H9 (cell line): ENCODE results near the gene ZBTB22. TPM values are rescaled to one million over a fixed set of nuclear protein-coding genes. Genes with fewer than 3 reads are reported as not detected.

Experiments used
- DNase-seq: peaks from one replicate; pipeline ENCODE4 v3.0.0-alpha.2; 2017
- H2AFZ ChIP-seq: one replicate; pipeline ENCODE4 v1.6.1; 2013; ENCODE audit warnings: mild to moderate bottlenecking, low read length, control low read depth, moderate library complexity
- H2AK5ac ChIP-seq: 2 replicates; pipeline ENCODE4 v1.6.1; 2013; ENCODE audit warnings: low read length, control low read depth, mixed read lengths; ENCODE audit not compliant: insufficient read length
- H2BK120ac ChIP-seq: one replicate; pipeline ENCODE4 v1.6.1; 2013; ENCODE audit warnings: low read depth, mild to moderate bottlenecking, low read length, control low read depth, inconsistent platforms; ENCODE audit not compliant: poor library complexity, severe bottlenecking
- H2BK12ac ChIP-seq: 2 replicates; pipeline ENCODE4 v1.6.1; 2013; ENCODE audit warnings: low read length, control low read depth, mixed read lengths, low read depth; ENCODE audit not compliant: insufficient read length
- H2BK15ac ChIP-seq: 2 replicates; pipeline ENCODE4 v1.6.1; 2013; ENCODE audit warnings: low read depth, low read length, control low read depth
- H2BK20ac ChIP-seq: one replicate; pipeline ENCODE4 v1.6.1; 2013; ENCODE audit warnings: low read depth, mild to moderate bottlenecking, low read length, control low read depth, inconsistent platforms; ENCODE audit not compliant: poor library complexity, severe bottlenecking
- H2BK5ac ChIP-seq: 2 replicates; pipeline ENCODE4 v1.6.1; 2013; ENCODE audit warnings: low read length, control low read depth, mixed read lengths; ENCODE audit not compliant: insufficient read length
- H3K14ac ChIP-seq: 2 replicates; pipeline ENCODE4 v1.6.1; 2013; ENCODE audit warnings: low read length, control low read depth; ENCODE audit not compliant: insufficient read depth
- H3K18ac ChIP-seq: 2 replicates; pipeline ENCODE4 v1.6.1; 2013; ENCODE audit warnings: low read depth, mild to moderate bottlenecking, mixed read lengths, low read length, control low read depth; ENCODE audit not compliant: insufficient read length
- H3K23ac ChIP-seq: 2 replicates; pipeline ENCODE4 v1.6.1; 2013; ENCODE audit warnings: low read length, control low read depth, mixed read lengths, low read depth; ENCODE audit not compliant: insufficient read length
- H3K23me2 ChIP-seq: 2 replicates; pipeline ENCODE4 v1.6.1; 2013; ENCODE audit warnings: low read depth, mild to moderate bottlenecking, mixed read lengths, low read length, control low read depth; ENCODE audit not compliant: insufficient read length, poor library complexity, severe bottlenecking
- H3K27ac ChIP-seq: 2 replicates; pipeline ENCODE4 v1.5.1; 2013; ENCODE audit warnings: low read length, control low read depth, mixed read lengths, low read depth; ENCODE audit not compliant: insufficient read length
- H3K27me3 ChIP-seq: 2 replicates; pipeline ENCODE4 v1.6.1; 2013; ENCODE audit warnings: low read length, control low read depth, inconsistent platforms; ENCODE audit not compliant: insufficient read depth
- H3K4ac ChIP-seq: 2 replicates; pipeline ENCODE4 v1.6.1; 2013; ENCODE audit warnings: low read depth, mild to moderate bottlenecking, control low read depth, inconsistent platforms, low read length, moderate library complexity
- H3K4me1 ChIP-seq: 2 replicates; pipeline ENCODE4 v1.6.1; 2013; ENCODE audit warnings: low read length, control low read depth, inconsistent platforms; ENCODE audit not compliant: insufficient read depth
- H3K4me2 ChIP-seq: 2 replicates; pipeline ENCODE4 v1.6.1; 2013; ENCODE audit warnings: low read length, control low read depth, mixed read lengths; ENCODE audit not compliant: insufficient read length, insufficient read depth
- H3K56ac ChIP-seq: 2 replicates; pipeline ENCODE4 v1.6.1; 2013; ENCODE audit warnings: low read depth, mild to moderate bottlenecking, mixed read lengths, low read length, control low read depth; ENCODE audit not compliant: insufficient read length
- H3K79me1 ChIP-seq: 2 replicates; pipeline ENCODE4 v1.6.1; 2013; ENCODE audit warnings: low read depth, mild to moderate bottlenecking, moderate library complexity, low read length, control low read depth, inconsistent platforms; ENCODE audit not compliant: insufficient read depth, poor library complexity, severe bottlenecking
- H3K79me2 ChIP-seq: 2 replicates; pipeline ENCODE4 v1.6.1; 2013; ENCODE audit warnings: low read length, control low read depth, inconsistent platforms; ENCODE audit not compliant: insufficient read depth
- H3K9ac ChIP-seq: 2 replicates; pipeline ENCODE4 v1.6.1; 2013; ENCODE audit warnings: low read length, control low read depth, mixed read lengths; ENCODE audit not compliant: insufficient read length; ENCODE audit errors: extremely low read depth
- H3K9me3 ChIP-seq: one replicate; pipeline ENCODE4 v1.6.1; 2013; ENCODE audit warnings: low read depth, low read length, inconsistent platforms; ENCODE audit not compliant: control insufficient read depth
- H3T11ph ChIP-seq: one replicate; pipeline ENCODE4 v1.6.1; 2013; ENCODE audit warnings: mild to moderate bottlenecking, low read length, control low read depth, inconsistent platforms
- H4K20me1 ChIP-seq: one replicate; pipeline ENCODE4 v1.6.1; 2013; ENCODE audit not compliant: control insufficient read depth, insufficient read length, insufficient read depth
- H4K5ac ChIP-seq: 2 replicates; pipeline ENCODE4 v1.6.1; 2013; ENCODE audit warnings: low read depth, mild to moderate bottlenecking, mixed read lengths, low read length, control low read depth; ENCODE audit not compliant: insufficient read length
- H4K8ac ChIP-seq: replicated peaks from 2 replicates; pipeline ENCODE4 v1.6.1; 2013; ENCODE audit warnings: low read length, control low read depth, mixed read lengths, low read depth; ENCODE audit not compliant: insufficient read length
- H4K91ac ChIP-seq: 2 replicates; pipeline ENCODE4 v1.6.1; 2013; ENCODE audit warnings: low read depth, mild to moderate bottlenecking, moderate library complexity, mixed read lengths, low read length, control low read depth; ENCODE audit not compliant: insufficient read length
- H3K27ac Mint-ChIP-seq, 3 experiments: 2 replicates in 2 of 3; 3 replicates in 1 of 3; pipeline ENCODE4 v1.8.0; 2020 to 2021; ENCODE audit warnings: mixed read lengths in 3 of 3, mild to moderate bottlenecking in 1 of 3, moderate library complexity in 1 of 3
- H3K27me3 Mint-ChIP-seq: 2 replicates; pipeline ENCODE4 v1.8.0; 2021; ENCODE audit warnings: low read depth, mild to moderate bottlenecking, moderate library complexity, mixed read lengths
- H3K36me3 Mint-ChIP-seq, 3 experiments: 2 replicates in 2 of 3; 3 replicates in 1 of 3; pipeline ENCODE4 v1.8.0; 2020 to 2021; ENCODE audit warnings: low read depth in 3 of 3, mixed read lengths in 3 of 3; ENCODE audit not compliant: insufficient read depth in 1 of 3
- H3K4me1 Mint-ChIP-seq, 2 experiments: 2 replicates each; pipeline ENCODE4 v1.8.0; 2020; ENCODE audit warnings: mixed read lengths in 2 of 2
- H3K4me3 Mint-ChIP-seq, 2 experiments: 2 replicates in 1 of 2; 3 replicates in 1 of 2; pipeline ENCODE4 v1.8.0; 2020 to 2021; ENCODE audit warnings: mild to moderate bottlenecking in 2 of 2, mixed read lengths in 2 of 2, moderate library complexity in 1 of 2
- H3K9me3 Mint-ChIP-seq, 2 experiments: 2 replicates in 1 of 2; 3 replicates in 1 of 2; pipeline ENCODE4 v1.8.0; 2020; ENCODE audit warnings: mild to moderate bottlenecking in 2 of 2, mixed read lengths in 2 of 2, moderate library complexity in 1 of 2
- CTCF ChIP-seq: fragments of 200-600 bp; sonication (generic); conservative IDR thresholded peaks from 3 replicates; pipeline ENCODE4 v1.8.0; 2021; ENCODE audit warnings: antibody characterized with exemption, mild to moderate bottlenecking
- WGBS: extraction: QIAGEN DNeasy Blood & Tissue Kit; methylation state at CpG from one replicate; pipeline ENCODE4 v1.1.7; 2013; ENCODE audit warnings: missing lambda C conversion rate, low lambda C conversion rate, mixed read lengths; ENCODE audit not compliant: insufficient read length; ENCODE audit errors: extremely low coverage; 5-methylcytosine and 5-hydroxymethylcytosine counted together
- total RNA-seq: library from RNA; stranded (reverse); gene quantifications from 2 replicates; pipeline ENCODE4 v1.2.1, GENCODE V29; 2021

The ZBTB22 gene
- total RNA-seq, 1 experiment from 2014 or later: 8.1 TPM

DNA sequence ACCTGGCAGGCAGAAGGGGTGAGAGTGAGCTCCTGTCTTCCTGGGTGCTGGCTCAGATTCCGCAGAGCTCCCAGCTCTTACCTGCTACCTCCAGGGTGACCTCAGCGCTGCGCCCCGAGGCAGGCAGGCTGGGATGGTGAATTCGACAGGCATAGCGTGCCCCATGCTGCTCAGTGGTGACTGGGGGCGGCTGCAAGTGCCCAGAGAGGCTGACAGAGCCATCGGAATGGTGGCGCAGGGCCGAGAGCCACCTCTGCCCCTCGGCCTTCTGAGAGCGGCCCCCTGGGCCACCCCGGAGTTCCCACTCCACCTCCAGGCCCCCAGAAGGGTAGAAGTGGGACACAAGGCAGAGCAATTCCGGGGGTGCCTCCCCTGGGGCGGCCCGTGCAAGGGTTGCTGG, 13.3 kb downstream of the ZBTB22 start:
- Histone ChIP-seq H3K27ac (no peak overlapping the region), H2BK15ac (no peak overlapping the region), H3T11ph (no peak overlapping the region), H3K18ac (no peak overlapping the region), H3K9me3 (no peaks in the 10 kb centered on the region), H4K5ac (no peak overlapping the region), H2BK120ac (no peak overlapping the region), H2BK20ac (no peak overlapping the region), H3K4me1 (no peaks in the 10 kb centered on the region), H3K56ac (no peak overlapping the region), H2AFZ (no peak overlapping the region), H4K91ac (no peak overlapping the region), H3K9ac (no peak overlapping the region), H3K23me2 (peaks cover 4% of the 10 kb centered on the region), H4K8ac (no peak overlapping the region), H3K23ac (no peak overlapping the region), H4K20me1 (no peaks in the 10 kb centered on the region), H3K4ac (no peak overlapping the region), H2BK12ac (no peak overlapping the region), H3K4me2 (no peak overlapping the region), H3K79me2 (peaks cover 3% of the 10 kb centered on the region; the same call in 1 of the 2 replicates), H3K14ac (no peak overlapping the region), H2BK5ac (no peak overlapping the region), H3K27me3 (no peaks in the 10 kb centered on the region), H2AK5ac (no peak overlapping the region), H3K79me1 (no peaks in the 10 kb centered on the region)
- H3K27me3 Mint-ChIP-seq: no peaks in the 10 kb centered on the region; the same call in 1 of the 2 replicates
- H3K27ac Mint-ChIP-seq: no peak overlapping the region; a peak in 1 of 7 replicates
- no peaks in the 10 kb centered on the region for H3K9me3 Mint-ChIP-seq
- H3K4me1 Mint-ChIP-seq: peaks cover 6 to 10% of the 10 kb centered on the region in 2 experiments; a peak in 3 of 4 replicates
- no peak for DNase-seq
- no peak overlapping the region for H3K4me3 Mint-ChIP-seq
- no peak for TF ChIP-seq CTCF
- WGBS: no CpG with 5 or more reads among the region's 16 CpGs
- H3K36me3 Mint-ChIP-seq: peaks cover 3 to 17% (median 5%) of the 10 kb centered on the region in 3 experiments; a peak in 6 of 7 replicates
